WI38 (cell line): Measurements from ENCODE around the gene SKA2.

Experiments
- H3K4me3 ChIP-seq: 2 replicates; pipeline ENCODE4 v1.5.1; 2011; ENCODE audit warnings: low read depth, mild to moderate bottlenecking, control low read depth, low read length
- CTCF ChIP-seq: IDR thresholded peaks from 2 replicates; pipeline ENCODE4 v1.5.1; 2012; ENCODE audit warnings: low read depth, mild to moderate bottlenecking, control low read depth, low read length

SKA2 gene

GRCh38 chr17:59073972-59074371 lies 81.0 kb downstream of the SKA2 start:
- TF ChIP-seq CTCF: no peak
- H3K4me3 ChIP-seq: no peak overlapping the region

- TF ChIP-seq CTCF: no peak
- H3K4me3 ChIP-seq: no peak overlapping the region
Observed at GRCh38 chr17:59069856-59070255, 85.1 kb downstream of the SKA2 start.

- H3K4me3 ChIP-seq: no peak overlapping the region
- no peak for TF ChIP-seq CTCF
Observed at GRCh38 chr17:59067756-59068155, 87.2 kb downstream of the SKA2 start.

GRCh38 chr17:59067340-59067739 lies 87.6 kb downstream of the SKA2 start:
- H3K4me3 ChIP-seq: no peak overlapping the region
- no peak for TF ChIP-seq CTCF

GRCh38 chr17:59062509-59062908 lies 92.5 kb downstream of the SKA2 start:
- no peak for TF ChIP-seq CTCF
- H3K4me3 ChIP-seq: no peak overlapping the region
